Stimulated activated CD4-positive, alpha-beta T cell treated with anti-CD3 and anti-CD28 coated beads, Interleukin-1b, Interleukin-23, amount 100 ng/mL, for 4 hours (primary cell): ENCODE measurements around the gene SNX27.
"Not testable (repeated sequence)": the region's sequence is repeated elsewhere in the genome, so short reads cannot be mapped to it uniquely, and the experiment has no call there.

Experiments used
- DNase-seq, 2 donors: peaks; one replicate each; pipeline ENCODE4 v3.0.0-alpha.2; 2020; ENCODE audit warnings: low read depth in 2 of 2

Gene SNX27

GRCh38 chr1:151721788-151722510, 110.1 kb downstream of the SNX27 start:
- no peak for DNase-seq

DNA sequence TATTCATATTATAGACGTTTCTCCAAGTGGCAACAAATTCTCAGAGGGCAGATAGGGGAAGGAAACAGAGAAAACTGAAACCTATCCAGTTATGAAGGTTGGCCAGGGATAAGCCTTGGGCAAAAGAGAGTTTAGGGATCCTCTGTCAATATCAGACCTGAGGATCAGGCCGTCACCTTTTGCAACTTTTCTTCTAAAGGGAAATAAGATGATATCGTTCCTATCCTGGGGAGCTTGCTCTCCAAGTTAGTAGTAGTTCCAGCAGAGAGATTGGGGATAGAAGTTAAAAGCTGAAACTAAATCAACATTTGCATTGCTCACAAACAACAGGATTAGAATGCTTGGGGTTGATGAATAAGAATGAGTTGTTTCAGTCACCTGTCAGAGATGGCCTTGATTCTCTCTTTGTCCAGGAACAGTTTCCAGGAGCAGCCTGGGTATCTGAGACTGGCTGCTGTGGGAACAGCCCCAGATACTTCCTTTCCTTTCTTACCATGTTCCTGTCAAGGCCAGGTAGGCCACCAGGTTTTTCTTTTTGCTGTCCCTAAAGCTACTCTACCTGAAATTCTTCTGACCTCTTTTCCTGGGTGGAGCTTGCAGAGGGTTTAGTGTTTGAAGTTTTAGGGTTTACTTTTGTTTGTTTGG, 112.0 kb downstream of the SNX27 start:
- DNase-seq: no peak

- DNase-seq: no peak
These were observed 116.6 kb downstream of the SNX27 start for GRCh38 chr1:151728151-151729054.

DNA sequence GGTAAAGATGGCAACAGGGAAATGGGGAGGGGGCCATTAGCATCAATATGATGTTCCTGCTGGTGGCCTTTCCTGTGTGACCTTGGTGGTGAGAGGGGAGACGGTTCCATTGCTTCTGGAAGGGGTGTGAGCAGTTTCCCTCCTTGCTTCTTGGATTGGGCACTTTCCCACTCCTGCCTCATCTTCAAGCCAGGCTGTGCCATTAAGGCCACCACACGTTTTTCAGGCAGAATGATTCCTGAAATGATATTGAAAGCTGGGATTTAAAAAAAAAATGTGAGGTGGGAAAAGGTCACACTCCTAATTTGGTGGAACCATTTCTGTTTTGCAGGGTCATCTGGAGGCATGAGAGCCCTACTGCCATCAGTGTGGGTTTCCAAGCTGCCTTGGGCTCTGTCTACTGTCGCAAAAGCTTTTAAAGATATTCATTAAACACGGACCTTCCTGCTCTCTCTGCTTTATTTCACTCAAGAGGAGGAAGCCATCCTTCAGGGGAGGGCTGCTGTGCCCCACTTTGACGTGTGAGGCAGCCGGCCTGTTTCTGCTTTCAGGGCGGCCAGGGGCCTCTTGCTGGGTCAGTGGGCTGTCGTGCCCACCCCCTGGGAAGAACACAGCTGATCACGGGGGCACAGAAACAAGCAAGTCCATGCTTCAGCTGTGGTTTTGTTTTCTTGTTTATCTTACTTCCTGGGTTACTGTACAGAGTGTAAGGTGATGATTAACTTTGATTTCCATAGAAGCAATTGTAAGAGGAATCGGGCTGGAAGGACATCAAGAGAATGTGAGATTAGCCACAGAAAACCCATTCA, 117.5 kb downstream of the SNX27 start:
- no peak for DNase-seq

DNA sequence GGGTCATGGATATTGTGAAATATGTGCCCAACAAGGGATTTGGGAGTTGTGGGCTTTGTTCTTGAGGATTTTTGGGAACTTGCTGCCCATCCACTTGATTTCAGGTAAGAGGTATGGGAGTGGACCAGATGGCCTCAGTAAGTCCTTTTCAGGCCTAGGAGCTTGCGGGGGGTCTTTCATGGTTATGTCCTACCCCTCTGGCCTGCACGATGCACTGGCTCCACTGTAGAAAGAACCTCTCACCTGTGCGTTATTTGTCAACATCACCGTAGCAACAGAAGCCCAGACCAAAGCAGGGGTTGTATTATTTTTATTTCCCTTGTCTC, 118.1 kb downstream of the SNX27 start:
- DNase-seq: no peak

DNA sequence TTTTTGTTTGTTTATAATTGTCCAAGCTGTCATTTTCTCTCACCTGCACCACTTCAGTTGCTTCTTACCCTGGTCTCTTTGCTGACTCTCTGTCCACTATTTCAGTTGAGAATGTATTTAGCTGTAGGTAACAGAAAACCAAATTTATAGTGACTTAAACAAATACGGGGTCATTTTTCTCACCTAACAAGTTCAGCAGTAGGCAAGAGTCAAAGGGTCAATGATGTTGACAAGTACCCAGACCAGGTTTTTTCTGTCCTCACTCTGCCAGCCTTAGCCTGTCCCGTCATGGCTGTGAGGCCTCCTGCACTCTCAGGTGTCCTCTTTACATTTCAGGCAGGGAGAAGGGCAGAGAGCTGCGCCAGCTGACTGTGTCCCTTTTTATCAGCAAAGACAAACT, 121.3 kb downstream of the SNX27 start:
- no peak for DNase-seq

- not testable (repeated sequence) for DNase-seq
These were observed 122.1 kb downstream of the SNX27 start for GRCh38 chr1:151733995-151734394.

- no peak for DNase-seq
These were observed 125.2 kb downstream of the SNX27 start for GRCh38 chr1:151737026-151737425.

GRCh38 chr1:151737479-151737878, 125.6 kb downstream of the SNX27 start:
- no peak for DNase-seq

GRCh38 chr1:151739590-151740355, 127.9 kb downstream of the SNX27 start:
- DNase-seq: no peak

GRCh38 chr1:151741516-151741915, 129.7 kb downstream of the SNX27 start:
- DNase-seq: no peak
